Myocyte (in vitro differentiated cells): ENCODE results near the gene SSC5D. TPM values are rescaled to one million over a fixed set of nuclear protein-coding genes. Genes with fewer than 3 reads are reported as not detected.

Experiments
- DNase-seq: peaks from one replicate; pipeline ENCODE4 v3.0.0-alpha.2; 2012; ENCODE audit warnings: low read depth
- total RNA-seq: library from RNA; depleted of rRNA; stranded (reverse); fragments of >200 nt; gene quantifications from 2 replicates; pipeline ENCODE4 v1.2.3, GENCODE V29; 2014

Gene SSC5D
- total RNA-seq, 1 donor from 2014 or later: 1.2 TPM

DNA sequence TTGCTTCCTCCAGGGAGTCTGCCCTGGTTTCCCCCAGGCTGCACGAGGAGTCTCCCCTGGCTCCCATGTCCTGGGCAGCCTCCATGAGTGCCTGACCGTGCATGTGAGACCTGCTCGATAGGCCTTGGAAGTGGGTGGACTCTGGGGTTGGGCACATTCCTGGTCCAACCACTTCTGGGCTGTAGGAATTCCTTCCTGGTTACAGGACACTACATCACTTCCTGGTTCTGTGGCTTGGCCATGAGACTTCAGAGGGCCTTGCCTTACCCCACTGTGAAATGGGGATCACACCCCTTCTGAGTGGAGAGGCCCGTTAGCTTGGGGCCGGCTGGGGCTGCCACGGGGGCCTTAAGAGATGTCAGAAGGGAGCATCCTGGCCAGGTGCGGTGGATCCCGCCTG, 15.8 kb upstream of the SSC5D start:
- peak; percentile 89 for DNase-seq

DNA sequence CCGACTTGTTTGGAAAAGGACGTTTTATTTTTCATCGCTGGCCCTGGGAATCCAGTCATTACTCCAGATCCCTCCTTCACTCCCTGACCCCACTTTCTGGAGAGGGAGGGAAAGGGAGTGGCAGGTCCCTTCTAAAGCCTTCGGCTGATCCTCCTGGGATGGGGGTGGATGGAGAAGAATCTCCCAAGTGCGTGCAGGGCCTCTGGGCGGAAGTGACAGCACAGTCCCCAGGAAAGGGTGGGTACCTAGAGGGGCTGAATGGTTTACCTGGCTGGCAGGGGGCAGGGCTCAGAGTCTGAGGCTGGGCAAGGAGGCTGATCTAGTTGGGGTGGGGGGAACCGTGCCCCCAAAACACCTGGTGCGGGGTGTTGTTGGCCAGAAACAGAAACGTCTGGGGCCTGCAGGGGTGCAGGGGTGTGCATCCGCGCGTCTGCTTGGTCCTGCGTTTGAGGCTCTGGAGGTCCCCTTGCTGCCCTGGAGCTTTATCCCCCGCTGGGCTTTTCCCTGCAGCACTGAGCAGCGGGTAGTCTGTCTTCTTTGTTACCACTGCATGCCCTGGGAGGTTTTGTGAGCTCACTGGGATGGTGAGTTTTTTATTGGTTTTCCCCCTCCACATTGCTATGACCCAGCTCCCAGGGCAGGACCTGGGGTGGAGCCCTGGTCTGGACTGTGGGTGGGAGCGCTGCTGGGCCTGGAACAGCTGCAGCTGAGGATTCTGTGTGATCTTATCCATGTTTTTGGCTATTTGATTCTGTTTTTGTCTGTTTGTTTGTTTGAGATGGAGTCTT, 14.8 kb upstream of the SSC5D start:
- peak; percentile 94 for DNase-seq

DNA sequence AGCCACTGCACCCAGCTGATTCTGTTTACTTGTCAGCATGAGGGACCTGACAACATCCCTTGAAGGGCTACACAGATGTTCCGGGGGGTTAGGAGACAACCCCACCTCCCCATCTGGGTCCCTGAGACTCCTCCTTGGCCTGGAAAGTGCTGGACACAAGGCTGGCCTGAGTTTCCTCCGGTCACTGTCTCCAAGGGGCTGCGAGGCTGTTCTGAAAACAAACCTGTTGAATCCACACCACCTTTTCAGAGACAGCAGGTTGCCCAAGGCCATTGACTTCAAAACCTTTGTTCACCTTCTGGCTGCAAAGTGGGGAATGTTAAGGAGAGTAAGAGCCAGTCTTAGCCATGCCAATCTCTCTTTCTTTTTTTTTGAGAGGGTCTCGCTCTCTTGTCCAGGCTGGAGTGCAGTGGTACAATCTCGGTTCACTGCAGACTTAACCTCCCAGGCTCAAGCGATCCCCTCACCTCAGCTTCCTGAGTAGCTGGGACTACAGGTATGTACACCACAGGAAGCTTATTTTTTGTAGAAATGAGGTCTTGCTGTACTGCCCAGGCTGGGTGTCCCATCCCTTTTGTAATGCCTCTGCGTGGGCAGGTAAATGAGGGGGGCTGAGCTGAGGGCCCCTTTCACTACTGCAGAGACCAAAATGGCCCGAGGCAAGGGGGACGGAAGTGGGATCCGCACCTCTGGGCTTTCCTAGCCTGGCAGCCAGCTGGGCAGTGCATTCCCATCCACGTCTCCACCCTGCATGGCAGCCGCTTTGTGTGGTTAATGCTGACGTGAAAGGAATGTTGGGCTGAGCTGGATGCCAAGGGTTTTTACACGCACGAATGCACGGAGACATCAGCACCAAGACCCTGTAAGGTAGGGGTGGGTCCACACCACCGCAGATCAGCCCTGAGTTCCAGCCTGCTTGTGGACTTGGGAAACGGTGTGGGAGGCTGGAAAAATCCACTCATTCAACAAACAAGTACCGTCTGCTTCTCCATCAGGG, 13.7 kb upstream of the SSC5D start:
- DNase-seq: peak; percentile 96

DNA sequence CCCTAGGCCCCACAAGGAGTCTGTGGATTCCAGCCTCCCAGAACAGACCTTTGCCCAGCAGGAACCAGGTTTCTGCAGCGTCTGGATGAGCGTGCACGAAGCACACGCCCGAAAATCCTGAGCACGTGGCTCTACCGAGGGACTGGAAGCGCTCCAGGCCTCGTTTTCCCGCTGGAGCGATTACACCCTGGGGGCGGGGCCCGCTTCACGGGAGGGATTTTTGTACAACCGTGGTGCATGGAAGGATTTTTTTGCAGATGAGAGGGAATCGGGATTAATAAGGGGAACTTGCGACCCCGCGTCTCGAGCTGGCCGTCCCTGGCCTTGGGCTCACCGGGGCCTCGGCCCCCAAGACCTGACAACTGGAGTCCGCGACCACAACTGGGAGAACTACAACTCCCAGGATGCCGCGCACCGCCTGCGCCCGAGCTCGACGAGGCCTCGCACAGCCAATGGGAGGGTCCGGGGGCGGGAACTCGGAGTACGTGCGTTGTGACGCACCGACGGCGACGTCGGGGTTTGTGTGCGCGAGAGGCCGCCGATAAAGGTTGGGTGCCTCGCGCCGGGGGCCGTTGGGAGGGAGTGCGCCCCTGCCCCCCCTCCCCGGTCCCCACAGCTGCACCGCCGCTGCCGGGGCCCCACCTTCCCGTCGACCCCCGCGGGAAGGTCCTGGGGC, 12.0 kb upstream of the SSC5D start, which contains the start of gene ZNF628:
ZNF628 (plus strand) TSS at position 518 of the 676 bp plus-strand sequence. CDS start 3,294 bp downstream, outside the sequence.
- DNase-seq: peak; percentile 99

DNA sequence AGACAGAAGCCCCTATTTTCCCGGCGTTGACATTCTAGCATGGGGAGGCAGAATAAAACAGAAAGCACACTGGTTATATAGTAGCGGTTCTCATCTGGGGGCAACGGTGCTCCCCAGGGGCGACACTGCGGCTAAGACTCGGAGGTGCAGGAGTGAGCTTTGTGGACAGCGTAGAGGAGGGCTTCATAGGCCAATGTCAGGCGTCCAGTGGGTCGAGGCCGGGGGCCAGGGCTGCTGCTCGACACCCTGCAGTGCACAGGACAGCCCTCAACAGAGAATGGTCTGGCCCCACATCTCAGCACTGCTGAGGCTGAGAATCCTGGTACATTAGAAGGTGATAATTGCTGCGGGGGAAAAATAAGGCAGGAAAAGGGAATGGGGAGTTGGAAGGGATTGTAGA, 10.3 kb upstream of the SSC5D start:
- DNase-seq: no peak

DNA sequence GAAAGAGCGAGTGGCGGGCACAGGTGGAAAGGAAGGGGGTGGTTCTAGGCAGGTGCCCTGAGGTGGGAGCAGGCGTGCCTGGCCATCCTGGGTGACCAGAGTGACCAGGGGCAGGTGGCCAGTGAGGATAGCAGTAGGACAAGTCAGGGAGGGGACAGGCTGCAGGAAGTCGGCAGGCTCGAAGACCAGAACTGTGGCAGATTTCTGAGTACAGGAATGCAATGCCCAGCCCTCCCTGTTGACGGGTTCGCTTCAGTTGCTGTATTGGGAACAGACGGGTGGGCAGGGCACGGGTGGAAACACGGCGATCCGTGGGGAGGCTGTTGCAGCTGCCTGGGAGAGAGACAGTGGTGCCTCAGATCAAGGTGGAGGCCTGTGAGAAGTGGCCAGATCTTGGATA, 9.9 kb upstream of the SSC5D start:
- DNase-seq: no peak

DNA sequence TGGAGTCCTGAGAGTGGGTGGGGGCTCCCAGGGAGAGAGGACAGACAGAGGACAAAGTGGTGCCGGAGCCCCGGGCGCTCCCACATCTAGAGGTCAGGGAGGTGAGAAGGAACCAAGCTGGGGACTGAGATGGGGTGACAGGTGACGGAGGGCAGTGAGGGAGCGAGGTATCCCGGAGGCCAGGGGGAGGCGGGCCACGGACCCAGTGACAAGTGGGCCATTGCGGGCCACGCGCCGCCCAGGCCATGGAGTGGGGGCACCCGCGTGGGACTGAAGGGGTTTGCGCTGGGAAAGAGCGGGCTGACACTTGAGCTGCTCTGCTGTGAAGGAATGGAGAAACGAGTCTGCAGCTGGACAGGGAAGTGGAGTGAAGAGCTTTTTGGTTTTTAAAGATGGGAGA, 9.2 kb upstream of the SSC5D start:
- no peak for DNase-seq

DNA sequence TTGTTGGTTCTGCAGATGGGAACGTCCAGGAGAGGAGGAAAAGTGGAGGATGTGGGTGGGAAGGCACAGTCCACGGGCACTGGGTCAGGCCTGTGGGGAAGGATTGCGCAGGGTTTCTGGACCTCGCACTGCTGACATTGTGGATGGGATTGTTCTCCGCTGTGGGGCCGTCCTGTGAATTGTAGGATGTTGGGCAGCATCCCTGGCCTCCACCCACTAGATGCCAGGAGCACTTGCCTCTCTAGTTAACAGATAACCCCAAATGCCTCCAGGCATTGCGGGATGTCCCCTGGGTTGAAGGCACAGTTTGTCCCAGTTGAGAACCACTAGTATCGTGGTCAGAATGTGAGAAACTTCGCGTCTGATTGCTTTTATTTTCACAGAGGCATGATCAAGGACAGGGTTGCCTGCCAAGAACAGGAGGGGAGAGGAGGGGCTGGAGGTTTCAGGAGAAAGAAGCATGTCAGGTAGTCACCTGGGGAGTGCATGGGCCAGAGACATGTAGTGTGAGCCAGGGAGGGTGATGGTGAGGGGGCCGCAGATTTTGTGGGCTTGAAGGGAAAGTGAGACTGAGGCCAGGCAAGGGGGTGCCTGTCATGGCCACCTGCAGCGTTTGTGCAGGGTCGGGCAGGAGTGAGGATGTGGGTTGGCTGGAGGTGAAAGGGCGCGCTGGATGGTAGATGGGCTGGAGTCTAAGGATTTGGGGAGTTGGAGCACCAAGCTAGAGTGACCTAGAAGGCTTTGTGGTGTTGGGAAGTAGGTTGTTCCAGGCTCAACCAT, 8.6 kb upstream of the SSC5D start:
- no peak for DNase-seq

DNA sequence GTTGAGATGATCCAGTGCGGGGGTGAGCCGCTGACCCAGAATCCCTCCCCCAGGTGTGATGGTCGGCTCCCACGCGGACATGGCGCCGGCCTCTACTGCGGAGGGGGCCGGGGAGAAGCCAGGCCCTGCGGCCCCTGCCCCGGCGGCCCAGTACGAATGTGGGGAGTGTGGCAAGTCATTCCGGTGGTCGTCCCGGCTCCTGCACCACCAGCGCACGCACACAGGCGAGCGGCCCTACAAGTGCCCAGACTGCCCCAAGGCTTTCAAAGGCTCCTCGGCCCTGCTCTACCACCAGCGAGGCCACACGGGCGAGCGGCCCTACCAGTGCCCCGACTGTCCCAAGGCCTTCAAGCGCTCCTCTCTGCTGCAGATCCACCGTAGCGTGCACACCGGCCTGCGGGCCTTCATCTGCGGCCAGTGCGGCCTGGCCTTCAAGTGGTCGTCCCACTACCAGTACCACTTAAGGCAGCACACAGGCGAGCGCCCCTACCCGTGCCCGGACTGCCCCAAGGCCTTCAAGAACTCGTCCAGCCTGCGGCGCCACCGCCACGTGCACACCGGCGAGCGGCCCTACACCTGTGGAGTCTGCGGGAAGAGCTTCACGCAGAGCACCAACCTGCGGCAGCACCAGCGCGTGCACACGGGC, 7.0 kb upstream of the SSC5D start:
- DNase-seq: no peak

DNA sequence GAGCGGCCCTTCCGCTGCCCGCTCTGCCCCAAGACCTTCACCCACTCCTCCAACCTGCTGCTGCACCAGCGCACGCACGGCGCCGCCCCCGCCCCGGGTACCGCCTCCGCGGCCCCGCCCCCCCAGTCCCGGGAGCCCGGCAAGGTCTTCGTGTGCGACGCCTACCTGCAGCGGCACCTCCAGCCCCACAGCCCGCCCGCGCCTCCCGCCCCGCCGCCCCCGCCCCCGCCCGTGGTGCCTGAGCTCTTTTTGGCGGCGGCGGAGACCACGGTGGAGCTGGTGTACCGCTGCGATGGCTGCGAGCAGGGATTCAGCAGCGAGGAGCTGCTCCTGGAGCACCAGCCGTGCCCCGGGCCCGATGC, 6.5 kb upstream of the SSC5D start:
- no peak for DNase-seq

DNA sequence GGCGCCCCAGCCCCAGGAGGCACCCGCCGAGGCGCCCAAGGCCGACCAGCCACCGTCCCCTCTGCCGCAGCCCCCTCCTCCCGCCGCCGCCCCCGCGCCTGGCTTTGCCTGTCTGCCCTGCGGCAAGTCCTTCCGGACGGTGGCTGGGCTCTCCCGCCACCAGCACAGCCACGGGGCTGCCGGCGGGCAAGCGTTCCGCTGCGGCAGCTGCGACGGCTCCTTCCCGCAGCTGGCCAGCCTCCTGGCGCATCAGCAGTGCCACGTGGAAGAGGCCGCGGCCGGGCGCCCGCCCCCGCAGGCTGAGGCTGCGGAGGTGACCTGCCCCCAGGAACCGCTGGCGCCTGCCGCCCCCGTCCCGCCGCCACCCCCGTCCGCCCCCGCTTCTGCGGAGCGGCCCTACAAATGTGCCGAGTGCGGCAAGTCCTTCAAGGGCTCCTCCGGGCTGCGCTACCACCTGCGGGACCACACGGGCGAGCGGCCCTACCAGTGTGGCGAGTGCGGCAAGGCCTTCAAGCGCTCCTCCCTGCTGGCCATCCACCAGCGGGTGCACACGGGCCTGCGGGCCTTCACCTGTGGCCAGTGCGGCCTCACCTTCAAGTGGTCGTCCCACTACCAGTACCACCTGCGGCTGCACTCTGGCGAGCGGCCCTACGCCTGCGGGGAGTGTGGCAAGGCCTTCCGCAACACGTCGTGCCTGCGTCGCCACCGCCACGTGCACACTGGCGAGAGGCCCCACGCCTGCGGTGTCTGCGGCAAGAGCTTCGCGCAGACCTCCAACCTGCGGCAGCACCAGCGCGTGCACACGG, 5.9 kb upstream of the SSC5D start:
- DNase-seq: no peak

DNA sequence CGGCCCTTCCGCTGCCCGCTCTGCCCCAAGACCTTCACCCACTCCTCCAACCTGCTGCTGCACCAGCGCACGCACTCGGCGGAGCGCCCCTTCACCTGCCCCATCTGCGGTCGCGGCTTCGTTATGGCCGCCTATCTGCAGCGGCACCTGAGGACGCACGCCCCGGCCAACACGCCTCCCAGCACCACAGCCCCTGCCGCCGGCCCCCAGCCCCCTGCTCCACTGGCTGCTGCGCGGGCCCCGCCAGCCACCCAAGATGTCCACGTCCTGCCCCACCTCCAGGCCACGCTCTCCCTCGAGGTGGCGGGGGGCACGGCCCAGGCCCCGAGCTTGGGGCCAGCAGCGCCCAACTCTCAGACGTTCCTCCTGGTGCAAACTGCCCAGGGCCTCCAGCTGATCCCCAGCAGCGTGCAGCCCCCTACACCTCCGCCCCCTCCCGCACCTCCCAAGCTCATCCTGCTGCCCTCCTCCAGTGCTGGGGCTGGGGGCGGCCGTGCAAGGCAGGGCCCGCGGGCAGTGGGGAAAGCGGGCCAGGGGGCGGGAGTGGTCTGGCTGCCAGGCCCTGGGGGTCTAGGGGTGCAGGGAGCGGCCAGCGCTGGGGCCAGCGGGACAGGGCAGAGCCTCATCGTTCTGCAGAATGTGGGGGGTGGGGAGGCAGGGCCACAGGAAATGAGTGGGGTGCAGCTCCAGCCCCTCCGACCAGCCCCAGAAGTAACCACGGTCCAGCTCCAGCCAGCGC, 5.1 kb upstream of the SSC5D start:
- no peak for DNase-seq

DNA sequence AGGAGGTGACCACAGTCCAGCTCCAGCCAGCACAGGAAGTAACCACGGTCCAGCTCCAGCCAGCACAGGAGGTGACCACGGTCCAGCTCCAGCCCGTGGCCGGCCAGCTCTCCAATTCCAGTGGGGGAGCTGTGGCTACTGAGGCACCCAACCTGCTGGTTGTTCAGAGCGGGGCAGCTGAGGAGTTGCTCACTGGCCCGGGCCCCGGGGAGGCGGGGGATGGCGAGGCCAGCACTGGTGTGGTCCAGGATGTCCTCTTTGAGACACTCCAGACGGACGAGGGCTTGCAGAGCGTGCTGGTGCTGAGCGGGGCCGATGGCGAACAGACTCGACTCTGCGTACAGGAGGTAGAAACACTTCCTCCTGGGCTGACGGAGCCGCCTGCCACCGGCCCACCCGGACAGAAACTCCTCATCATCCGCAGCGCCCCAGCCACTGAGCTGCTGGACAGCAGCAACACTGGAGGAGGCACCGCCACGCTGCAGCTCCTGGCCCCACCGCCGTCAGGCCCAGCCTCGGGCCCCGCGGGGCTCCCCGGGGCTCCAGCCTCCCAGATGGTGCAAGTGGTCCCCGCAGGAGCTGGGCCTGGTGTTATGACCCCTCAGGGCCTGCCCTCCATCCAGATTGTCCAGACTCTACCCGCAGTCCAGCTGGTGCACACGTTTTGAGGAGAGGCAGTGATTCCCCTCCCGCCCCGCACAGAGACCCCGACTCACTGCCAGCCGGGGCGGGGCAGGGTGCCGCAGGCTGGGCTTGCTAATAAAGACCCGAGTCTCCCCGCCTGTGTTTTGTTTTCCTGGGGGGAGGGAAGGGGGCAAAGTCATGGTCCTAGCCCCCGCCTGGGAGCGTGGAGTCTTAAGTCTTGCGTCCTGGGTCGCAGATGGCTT, 4.3 kb upstream of the SSC5D start:
- peak; percentile 70 for DNase-seq

DNA sequence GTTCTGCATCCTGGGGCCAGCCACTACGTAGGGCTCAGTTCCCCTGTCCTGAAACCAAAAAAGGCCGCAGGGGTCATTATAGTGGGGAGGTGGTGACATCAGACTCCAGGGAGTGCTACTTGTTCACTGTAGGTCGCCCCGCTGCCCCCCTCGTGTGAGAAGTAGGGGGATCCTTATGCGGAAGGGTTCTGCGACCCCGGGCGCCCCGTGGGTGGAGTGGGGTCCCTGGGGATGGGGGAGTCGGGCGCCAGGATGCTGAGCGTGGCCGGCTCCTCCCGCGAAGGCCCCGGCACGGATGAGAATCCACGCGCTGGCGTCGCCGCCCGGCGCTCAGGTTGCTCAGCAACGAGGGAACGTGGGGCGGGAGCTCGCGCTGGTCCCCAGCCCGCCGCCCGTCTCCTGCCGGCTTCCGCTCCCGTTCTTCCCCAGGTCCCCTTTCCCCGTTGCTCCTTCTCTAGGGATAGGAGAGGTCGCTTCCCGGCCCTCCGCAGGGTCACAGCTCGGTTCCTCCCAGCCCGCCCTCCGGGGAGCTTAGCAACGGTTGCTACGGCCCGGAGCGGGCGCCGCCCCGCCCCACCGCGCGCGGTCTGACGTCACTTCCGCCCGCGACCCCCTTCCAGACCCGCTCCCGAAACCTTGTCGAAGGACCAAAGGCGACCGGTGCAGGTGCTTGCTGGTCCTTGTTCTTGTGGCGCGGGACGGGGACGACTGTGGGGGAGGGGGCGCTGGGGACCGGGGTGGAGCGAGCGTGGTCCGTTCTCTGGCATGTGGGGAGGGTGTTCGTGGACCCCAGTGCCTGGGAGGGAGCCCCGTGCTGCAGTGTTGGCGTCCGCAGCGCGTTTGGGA, 3.4 kb upstream of the SSC5D start, which contains the start of gene NAT14:
NAT14 (plus strand) TSS at position 596 of the 846 bp plus-strand sequence. CDS start 521 bp downstream, outside the sequence.
- peak; percentile 67 for DNase-seq

DNA sequence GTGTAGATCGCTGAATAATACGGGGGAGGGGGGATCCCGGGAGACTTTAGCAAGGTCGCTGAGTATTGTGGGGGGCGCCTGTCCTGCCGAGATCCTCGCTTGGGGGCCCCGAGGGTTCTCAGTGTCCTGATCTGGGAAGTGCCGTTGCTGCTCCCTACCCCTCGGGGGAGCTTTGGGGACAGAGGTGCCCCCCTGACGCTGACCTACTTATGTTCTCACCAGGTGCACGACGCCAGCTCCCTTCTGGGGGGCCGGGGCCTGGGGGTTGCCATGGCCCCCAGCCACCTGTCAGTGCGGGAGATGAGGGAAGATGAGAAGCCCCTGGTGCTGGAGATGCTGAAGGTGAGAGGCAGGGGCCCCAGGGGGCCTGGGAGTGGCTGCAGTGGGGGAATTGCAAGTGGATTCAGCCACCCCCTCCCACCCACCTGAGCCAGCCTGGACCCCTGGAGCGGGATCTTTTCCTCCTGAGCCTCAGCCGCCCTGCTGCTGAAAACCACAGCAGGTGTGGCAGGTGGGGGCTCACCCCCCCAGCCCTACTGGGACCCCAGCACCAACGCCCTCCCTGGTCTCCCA, 2.7 kb upstream of the SSC5D start:
- DNase-seq: no peak
